M059J (cell line): Measurements from ENCODE around the gene FBLN1. TPM values are rescaled to one million over a fixed set of nuclear protein-coding genes. Genes with fewer than 3 reads are reported as not detected.
"Not testable (repeated sequence)": the region's sequence is repeated elsewhere in the genome, so short reads cannot be mapped to it uniquely, and the experiment has no call there.

ENCODE experiments used
- DNase-seq: peaks from one replicate; pipeline ENCODE4 v3.0.0-alpha.2; 2012; ENCODE audit warnings: low read depth
- total RNA-seq: library from RNA; depleted of rRNA; stranded (reverse); fragments of >200 nt; shearing (Covaris generic); gene quantifications from 2 replicates; pipeline ENCODE4 v1.2.3, GENCODE V29; 2014; rRNA removed

FBLN1 gene
- 23.9 and 34.9 TPM in 2 replicates for total RNA-seq

DNA sequence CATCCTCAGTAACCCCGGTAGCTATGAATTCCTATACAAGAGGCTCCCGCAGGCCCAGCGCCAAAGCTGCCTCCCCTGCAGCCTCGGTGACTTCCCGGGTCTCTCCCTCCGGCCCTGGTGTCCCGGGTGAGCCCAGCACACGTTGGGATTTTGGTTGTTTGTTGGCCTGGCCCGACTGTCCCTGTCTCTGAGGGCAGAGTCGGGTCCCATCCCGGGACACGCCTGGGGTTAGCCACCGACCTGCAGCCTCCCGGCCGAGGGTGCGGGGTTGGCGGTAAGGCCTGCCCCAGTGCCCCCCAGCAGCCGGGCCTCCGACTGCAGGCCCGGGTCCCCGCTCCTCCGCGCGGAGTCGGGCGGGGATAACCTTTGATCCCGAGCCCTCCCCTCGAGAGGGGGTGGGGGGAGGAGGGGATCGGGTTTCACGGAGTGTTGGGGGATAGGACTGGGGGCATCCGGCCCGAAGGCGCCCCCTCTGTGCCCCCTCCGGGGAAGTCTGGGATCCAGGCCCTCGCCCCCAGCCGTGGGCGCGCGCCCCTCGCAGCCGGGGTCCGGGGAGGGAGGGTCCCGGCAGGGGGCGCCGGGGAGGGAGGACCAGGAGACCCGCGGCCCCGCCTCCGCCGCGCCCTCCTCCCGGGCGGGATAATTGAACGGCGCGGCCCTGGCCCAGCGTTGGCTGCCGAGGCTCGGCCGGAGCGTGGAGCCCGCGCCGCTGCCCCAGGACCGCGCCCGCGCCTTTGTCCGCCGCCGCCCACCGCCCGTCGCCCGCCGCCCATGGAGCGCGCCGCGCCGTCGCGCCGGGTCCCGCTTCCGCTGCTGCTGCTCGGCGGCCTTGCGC is at the start of gene FBLN1:
Gene FBLN1, plus strand, starts transcription at position 669 of the 835 bp plus-strand sequence. Its CDS starts 103 bp downstream, at position 772.
- peak; percentile 37 for DNase-seq

GRCh38 chr22:45453764-45454163 is 48.9 kb upstream of the FBLN1 start:
- no peak for DNase-seq

DNA sequence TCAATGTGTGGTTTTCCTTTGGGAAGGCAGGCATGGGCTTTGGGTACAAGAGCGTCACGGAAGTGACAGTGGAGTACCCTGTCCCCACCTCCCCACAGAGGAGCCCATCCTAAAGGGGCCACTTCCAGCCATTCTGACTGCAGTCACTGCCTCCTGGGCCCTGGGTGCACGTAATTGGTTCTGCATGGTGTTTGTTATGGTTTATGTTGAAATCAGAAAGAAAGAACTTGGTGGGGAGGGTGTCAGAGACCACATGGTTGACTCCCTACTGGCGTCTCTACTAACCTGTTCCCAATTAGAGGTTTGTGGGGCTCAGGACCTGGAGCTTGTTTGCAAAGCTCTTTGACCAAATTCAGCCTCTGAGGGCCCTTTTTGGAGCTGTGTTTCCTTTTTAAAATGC is 48.4 kb upstream of the FBLN1 start:
- no peak for DNase-seq

- DNase-seq: no peak
These were observed 47.5 kb upstream of the FBLN1 start for GRCh38 chr22:45455212-45455611.

GRCh38 chr22:45455621-45456020 is 47.1 kb upstream of the FBLN1 start:
- DNase-seq: no peak

DNA sequence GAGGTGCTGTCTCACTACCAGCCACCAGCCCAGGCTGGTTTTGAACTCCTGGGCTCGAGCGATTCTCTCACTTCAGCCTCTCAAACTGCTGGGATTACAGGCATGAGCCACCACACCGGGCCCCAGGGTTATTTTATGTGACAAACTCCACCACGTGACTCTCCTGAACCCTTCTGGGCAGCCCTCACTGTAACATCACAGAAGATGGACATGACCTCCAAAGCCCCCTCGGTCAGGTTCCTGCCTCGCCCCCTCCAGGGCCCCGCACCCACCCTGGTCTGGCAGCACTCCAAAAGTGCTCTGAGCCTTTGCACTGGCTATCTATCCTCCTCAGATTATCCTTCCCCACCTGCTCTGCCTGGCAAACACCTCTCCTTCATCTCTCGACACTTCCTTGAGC is 45.9 kb upstream of the FBLN1 start:
- no peak for DNase-seq

DNA sequence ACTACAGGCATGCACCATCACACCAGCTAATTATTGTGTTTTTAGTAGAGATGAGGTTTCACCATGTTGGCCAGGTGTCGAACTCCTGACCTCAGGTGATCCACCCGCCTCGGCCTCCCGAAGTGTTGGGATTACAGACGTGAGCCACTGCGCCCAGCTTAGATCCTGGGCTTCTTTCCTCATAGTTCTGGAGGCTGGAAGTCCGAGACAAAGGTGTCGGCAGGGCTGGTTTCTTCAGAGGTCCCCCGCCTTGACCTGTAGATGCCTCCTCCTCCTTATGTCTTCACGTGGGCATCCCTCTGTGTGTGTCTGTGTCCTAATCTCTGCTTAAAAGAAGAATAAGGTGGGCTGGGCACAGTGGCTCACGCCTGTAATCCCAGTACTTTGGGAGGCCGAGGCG is 44.2 kb upstream of the FBLN1 start:
- DNase-seq: no peak

GRCh38 chr22:45459235-45459634 is 43.4 kb upstream of the FBLN1 start:
- DNase-seq: no peak

DNA sequence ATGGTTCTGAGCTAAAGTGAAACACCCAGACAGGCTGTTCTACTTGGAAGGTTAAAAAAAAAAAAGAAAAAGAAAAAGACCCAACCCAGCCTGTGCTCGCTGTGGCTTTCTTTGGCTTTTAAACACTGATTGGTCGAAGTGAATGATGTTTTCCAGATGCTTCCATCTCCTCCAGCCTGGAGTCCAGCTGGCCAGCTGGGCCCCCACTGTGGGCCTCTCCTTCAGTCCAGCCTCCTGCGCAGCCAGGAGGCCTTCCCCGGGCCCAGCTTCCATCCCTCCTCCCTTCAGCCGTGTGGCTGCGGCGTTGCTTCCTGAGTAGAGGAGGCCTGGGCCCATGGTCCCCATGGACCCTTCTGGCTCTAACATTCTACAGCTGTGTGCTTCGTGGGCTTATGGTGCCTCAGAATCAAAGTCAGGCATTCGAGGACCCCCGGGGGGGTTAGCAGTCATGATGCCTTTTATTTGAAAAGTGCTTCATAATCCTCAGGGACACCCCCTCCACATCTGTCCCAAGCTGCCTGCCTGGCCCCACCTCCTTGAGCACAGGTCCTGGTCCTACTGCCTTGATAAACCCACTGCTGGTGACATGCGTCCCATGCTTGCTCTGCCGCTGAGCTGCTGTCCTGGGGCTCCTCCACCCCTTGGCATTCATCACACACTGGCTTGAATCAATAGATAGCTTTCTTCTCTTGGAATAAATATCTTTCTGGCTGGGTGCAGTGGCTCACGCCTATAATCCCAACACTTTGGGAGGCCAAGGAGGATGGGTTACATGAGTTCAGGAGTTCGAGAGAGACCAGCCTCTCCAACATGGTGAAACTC is 42.2 kb upstream of the FBLN1 start:
- no peak for DNase-seq

DNA sequence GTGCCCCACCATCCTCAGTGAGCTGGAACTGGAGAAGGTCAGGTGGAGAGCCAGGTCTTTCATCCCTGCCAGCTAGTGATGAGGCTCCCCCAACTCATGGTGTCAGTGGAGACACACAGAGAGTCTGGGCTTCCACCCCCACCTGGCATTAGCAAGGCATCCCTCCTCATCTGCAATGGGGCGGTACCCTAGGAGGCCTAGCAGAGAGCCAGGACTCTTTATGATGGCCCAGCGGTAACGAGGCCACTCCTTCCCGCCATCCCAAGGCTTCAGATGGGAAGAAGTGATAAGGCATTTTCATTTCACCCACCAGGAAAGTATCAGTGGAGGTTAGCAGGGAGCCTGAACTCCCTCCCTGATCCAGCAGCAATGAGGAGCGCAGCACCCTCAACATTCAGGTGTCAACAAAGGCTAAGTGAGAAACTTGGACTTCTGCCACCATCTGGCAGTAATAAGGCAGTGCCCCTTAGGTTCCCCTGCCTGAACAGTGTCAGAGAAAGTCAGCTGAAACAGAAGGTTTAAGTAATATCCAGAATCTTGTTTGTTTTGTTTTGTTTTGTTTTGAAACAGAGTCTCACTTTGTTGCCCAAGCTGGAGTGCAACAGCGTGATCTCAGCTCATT is 40.5 kb upstream of the FBLN1 start:
- DNase-seq: no peak

DNA sequence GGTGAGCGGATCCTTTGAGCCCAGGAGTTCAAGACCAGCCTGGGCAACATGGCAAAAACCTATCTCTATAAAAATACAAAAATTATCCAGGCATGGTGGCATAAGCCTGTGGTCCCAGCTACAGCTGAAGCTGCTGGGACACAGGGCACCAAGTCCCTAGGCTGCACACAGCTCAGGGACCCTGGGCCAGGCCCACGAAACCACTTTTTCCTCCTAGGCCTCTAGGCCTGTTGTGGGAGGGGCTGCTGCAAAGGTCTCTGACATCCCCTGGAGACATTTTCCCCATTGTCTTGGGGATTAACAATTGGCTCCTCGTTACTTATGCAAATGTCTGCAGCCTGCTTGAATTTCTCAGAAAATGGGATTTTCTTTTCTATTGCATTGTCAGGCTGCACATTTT is 39.0 kb upstream of the FBLN1 start:
- DNase-seq: not testable (repeated sequence)

GRCh38 chr22:45465633-45466032 is 37.0 kb upstream of the FBLN1 start:
- no peak for DNase-seq

GRCh38 chr22:45468872-45469271 is 33.8 kb upstream of the FBLN1 start:
- DNase-seq: peak; percentile 78

DNA sequence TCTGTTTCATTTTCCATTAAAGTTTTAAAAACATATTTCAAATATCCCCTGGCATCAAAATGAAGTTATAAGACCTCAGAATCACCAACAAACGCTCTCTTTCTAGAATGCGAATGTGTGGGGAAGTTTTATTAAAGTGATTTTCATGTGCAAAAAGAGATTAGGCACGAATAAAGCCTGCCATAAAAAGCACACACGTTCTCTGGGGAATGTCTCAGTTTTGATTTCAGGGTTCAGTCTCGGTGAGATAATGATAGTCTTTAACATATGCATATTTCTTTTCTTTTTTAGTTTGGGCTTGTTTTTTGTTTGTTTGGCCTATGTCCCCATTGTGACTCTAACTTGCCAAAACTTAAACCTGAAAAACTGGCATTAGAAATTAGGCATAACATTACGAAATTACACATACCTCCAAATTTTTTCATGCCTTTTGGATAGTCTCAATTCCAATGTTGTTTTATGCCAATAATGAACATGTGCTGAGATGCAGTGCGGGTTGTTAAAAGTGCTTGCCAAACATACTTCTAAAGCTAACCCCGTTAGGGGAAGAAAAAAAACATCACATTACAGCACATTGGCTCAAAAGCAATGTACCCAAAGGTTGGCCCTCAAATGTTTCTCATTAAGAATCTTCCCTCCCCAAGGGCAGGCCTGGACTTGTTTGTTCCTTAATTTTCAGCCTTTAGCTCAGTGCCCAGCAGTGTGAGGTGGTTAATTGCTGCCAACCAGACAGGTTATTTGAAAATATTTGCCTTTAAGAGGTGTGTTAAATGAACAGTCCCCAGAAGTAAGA is 33.2 kb upstream of the FBLN1 start:
- DNase-seq: no peak

- no peak for DNase-seq
These were observed 31.8 kb upstream of the FBLN1 start for GRCh38 chr22:45470871-45471270.

GRCh38 chr22:45472426-45472825 is 30.3 kb upstream of the FBLN1 start:
- peak; percentile 52 for DNase-seq

DNA sequence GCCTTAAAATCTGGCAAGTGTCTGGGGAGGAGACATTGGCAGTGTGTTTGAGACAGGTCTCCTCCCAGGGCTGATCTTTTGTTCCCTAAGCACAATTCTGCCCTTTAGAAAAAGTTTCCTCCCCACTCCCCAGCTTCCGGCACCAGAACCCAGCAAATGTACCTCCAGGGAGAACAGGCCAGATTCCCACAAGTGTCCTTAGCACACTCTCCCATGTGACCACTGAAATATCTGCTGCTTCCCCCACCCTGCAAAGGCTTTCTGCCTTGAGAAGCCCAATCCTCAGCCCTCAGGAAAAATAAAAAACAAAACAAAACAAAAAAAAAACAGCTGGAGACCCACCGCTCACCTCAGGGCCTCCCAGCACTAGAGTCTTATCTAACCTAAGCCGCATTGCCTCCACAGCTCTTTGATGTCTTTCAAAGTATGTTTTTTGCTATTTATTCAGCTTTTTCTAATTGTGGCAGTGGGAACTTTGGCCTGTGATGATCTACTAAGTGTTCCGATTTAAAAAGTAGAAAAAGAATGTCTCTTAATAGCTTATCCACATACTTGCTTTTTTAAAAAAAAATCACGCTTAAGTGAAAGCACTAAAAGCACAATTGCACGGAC is 29.0 kb upstream of the FBLN1 start:
- no peak for DNase-seq

DNA sequence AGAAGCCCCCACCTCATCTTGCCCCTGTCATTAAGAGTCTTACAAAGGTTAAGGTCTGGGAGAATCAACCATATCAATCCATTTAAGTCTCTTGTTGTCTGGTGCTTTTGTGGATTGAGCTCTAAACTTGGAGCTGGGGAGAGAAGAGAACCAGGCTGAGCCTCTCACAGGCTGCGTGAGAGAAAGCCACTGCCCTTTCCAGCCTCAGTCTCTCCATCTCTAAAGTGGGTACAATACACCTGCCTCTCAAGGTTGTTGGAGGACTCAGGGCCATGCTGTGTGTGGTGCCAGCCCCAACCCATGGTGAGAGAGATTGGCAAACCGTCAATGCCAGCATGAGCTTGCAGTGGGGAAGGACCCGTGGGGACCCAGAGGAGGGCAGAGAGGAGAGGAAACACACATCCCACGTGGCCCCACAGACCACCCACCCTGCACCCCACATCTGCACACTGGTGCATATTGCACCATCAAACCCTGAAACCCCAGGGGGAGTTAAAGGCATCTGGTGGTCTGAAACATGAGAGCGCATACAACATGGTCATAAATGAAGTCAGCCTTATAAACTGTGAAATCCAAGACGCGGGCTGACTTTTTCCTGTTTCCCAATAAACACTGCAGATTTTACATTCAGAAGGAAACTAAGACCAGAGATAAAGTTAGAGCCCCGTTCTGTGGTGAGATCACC is 27.5 kb upstream of the FBLN1 start:
- no peak for DNase-seq

GRCh38 chr22:45475851-45476514 is 26.7 kb upstream of the FBLN1 start:
- no peak for DNase-seq

DNA sequence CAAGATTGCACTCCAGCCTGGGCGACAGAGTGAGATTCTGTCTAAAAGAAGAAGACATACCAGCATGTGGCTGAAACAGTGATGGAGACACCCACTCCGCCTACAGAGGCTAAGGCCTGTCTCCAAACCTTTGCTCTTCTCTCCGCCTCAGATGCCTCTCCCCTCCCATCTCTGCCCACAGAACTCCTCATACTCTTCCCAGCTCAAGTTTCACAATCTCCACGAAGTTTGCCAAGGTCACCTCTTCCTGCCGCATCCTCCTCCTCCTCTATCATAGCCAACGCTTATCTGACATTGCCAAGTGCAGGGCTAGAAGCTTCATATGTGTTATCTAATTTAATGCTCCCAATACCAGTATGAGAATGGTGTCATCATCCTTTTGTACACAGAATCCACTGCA is 25.9 kb upstream of the FBLN1 start:
- no peak for DNase-seq
